OCI-LY1 (cell line): ENCODE measurements around the gene PDE11A.

Experiments
- CTCF ChIP-seq: fragments of 200-600 bp; sonication (generic), shearing (Covaris generic); IDR thresholded peaks from 2 replicates; pipeline ENCODE4 v1.5.1; 2017; ENCODE audit warnings: mild to moderate bottlenecking, antibody characterized with exemption, low read length, moderate library complexity, mixed read lengths
- EZH2 ChIP-seq: fragments of 200-600 bp; sonication (generic), shearing (Covaris generic); IDR thresholded peaks from 2 replicates; pipeline ENCODE4 v1.8.0; 2017; ENCODE audit warnings: borderline replicate concordance, mixed run types, mild to moderate bottlenecking, antibody characterized with exemption, low read length, moderate library complexity, mixed read lengths

GRCh38 chr2:177708106-177708505, 364.5 kb downstream of the PDE11A start:
- TF ChIP-seq CTCF (no peak), EZH2 (no peak)
